Right lobe of liver (tissue), 6 donors: Measurements from ENCODE around the gene PFDN4. TPM values are rescaled to one million over a fixed set of nuclear protein-coding genes. Genes with fewer than 3 reads are reported as not detected.
A peak's percentile ranks its signal among the peaks of the same experiment; 100 is the strongest.

Experiments used
- ATAC-seq, 4 donors: fragments of 200-7000 bp; cut with Tn5 transposase; one replicate each; pipeline ENCODE4 v1.9.1; 2020; ENCODE audit warnings: mild to moderate bottlenecking in 4 of 4, moderate library complexity in 4 of 4
- DNase-seq, 3 donors: peaks; one replicate each; pipeline ENCODE4 v3.0.0-alpha.2; 2020
- H3K27ac ChIP-seq, 3 donors: fragments of 200-600 bp; one replicate each; pipeline ENCODE4 v1.8.0; 2022
- H3K27me3 ChIP-seq, 2 donors: fragments of 200-600 bp; one replicate each; pipeline ENCODE4 v1.8.0; 2022
- H3K36me3 ChIP-seq, 4 donors: fragments of 200-600 bp; sonication (generic) in 1 of 4; one replicate each; pipeline versions ENCODE4 v1.5.1 to v1.8.0; 2017 to 2022; ENCODE audit warnings: control low read depth in 1 of 4
- H3K4me1 ChIP-seq, 4 donors: fragments of 200-600 bp; sonication (generic) in 1 of 4; one replicate each; pipeline versions ENCODE4 v1.5.1 to v1.8.0; 2017 to 2022; ENCODE audit warnings: control low read depth in 1 of 4
- H3K4me3 ChIP-seq, 3 donors: fragments of 200-600 bp; one replicate each; pipeline ENCODE4 v1.8.0; 2022
- H3K9me3 ChIP-seq, 4 donors: fragments of 200-600 bp; sonication (generic) in 1 of 4; one replicate each; pipeline versions ENCODE4 v1.5.1 to v1.8.0; 2017 to 2022; ENCODE audit warnings: control low read depth in 1 of 4
- CTCF ChIP-seq, 4 donors: fragments of 200-600 bp in 3 of 4; fragments of 450-650 bp in 1 of 4; IDR thresholded peaks; one replicate each; pipeline versions ENCODE4 v1.5.1 to v1.8.0; 2016 to 2022; ENCODE audit warnings: antibody characterized with exemption in 4 of 4, mild to moderate bottlenecking in 2 of 4
- POLR2A ChIP-seq: fragments of 450-650 bp; IDR thresholded peaks from one replicate; pipeline ENCODE4 v1.6.1; 2017; ENCODE audit warnings: antibody characterized with exemption, mild to moderate bottlenecking
- WGBS: methylation state at CpG from one replicate; pipeline ENCODE4 v1.1.6; 2018; ENCODE audit warnings: low coverage, low lambda C conversion rate; ENCODE audit not compliant: insufficient coverage; ENCODE audit errors: missing lambda C conversion rate; 5-methylcytosine and 5-hydroxymethylcytosine counted together
- intact Hi-C, 2 donors: fragments of 100-400 bp; cut with DNase I; formaldehyde crosslinking; loops; one replicate each; pipeline versions ENCODE4 v1.11.2 to v1.14.1; 2022
- long read RNA-seq: library from polyadenylated mRNA; unstranded; transcript quantifications from one replicate; pipeline ENCODE4 v2.0.0, GENCODE V29; 2019
- total RNA-seq, 6 experiments: library from RNA; depleted of rRNA in 2 of 6; stranded (reverse); fragments of >200 nt in 2 of 6; fragmentation: NEBNext Ultra II Directional in 3 of 6; extraction: Animal tissue kit (Norgen Biotek cat#: 25700) in 3 of 6; gene quantifications; one replicate each; pipeline versions ENCODE4 v1.1.0 to v1.2.4, GENCODE V29; 2016 to 2023
- donor health status: DM: no; HTN: yes; CAD: no.
- donor health status: DM: no; HTN: no; CAD: no.
- donor health status: DM: no; HTN: no; CAD: no.
- donor health status: DM: no; HTN: yes; CAD: no.
- donor health status: DM: no; HTN: yes; CAD: no.

The PFDN4 gene
- total RNA-seq: 10 to 100 TPM in 2 of 6 experiments, 1 to 10 TPM in 4; 4.2 to 50.9 (median 7.9) TPM
- long read RNA-seq, transcript PFDN4-201 (4 exons, 1,462 nt): major isoform, 6 of 7 reads
- long read RNA-seq, partial matches to known transcripts: 1 of 7 reads
- long read RNA-seq, other reads (novel, unspliced or antisense): 0 of 7 reads

GRCh38 chr20:54207743-54208547, at the start of gene PFDN4:
Gene PFDN4, plus strand, starts transcription at chr20:54208087. Its CDS starts 14 bp downstream, at chr20:54208101.
- intact Hi-C loops: no loop called here
- H3K27ac ChIP-seq: peak within 1 kb of the TSS; percentile 99
- peaks cover 0 to 14% (median 5%) of the 10 kb centered on the region in 4 donors for H3K4me1 ChIP-seq
- H3K9me3 ChIP-seq: no peaks in the 10 kb centered on the region
- ATAC-seq (peak; percentile 96 to 98 (median 97)), DNase-seq (peak; percentile 82 to 86 (median 83))
- TF ChIP-seq CTCF (IDR thresholded peaks at IDR 0.05) (peak; percentile 67 to 93 (median 88)), POLR2A (peak; percentile 48)
- H3K4me3 ChIP-seq: peak within 1 kb of the TSS; percentile 79 to 97 (median 86)
- H3K36me3 ChIP-seq: no peaks in the 10 kb centered on the region
- under 1% methylated on average over 17 of the region's 76 CpGs for WGBS
- no peaks in the 10 kb centered on the region for H3K27me3 ChIP-seq

GRCh38 chr20:54158226-54158625, 49.7 kb upstream of the PFDN4 start:
- H3K27ac ChIP-seq: no peak overlapping the region
- H3K36me3 ChIP-seq: no peaks in the 10 kb centered on the region
- peaks cover 0 to 4% (median under 1%) of the 10 kb centered on the region in 4 donors for H3K4me1 ChIP-seq
- H3K27me3 ChIP-seq: no peaks in the 10 kb centered on the region
- H3K4me3 ChIP-seq: no peak overlapping the region
- WGBS: 84% methylated on average over 3 of the region's 3 CpGs
- intact Hi-C loops: no loop called here
- H3K9me3 ChIP-seq: no peaks in the 10 kb centered on the region
- ATAC-seq (no peak), DNase-seq (no peak)
- TF ChIP-seq CTCF (IDR thresholded peaks at IDR 0.05): no peak
- TF ChIP-seq POLR2A: no peak

GRCh38 chr20:54158856-54159418, 49.0 kb upstream of the PFDN4 start:
- H3K27ac ChIP-seq: no peak overlapping the region
- TF ChIP-seq CTCF (IDR thresholded peaks at IDR 0.05) (no peak), POLR2A (no peak)
- H3K4me1 ChIP-seq: no peaks in the 10 kb centered on the region
- H3K4me3 ChIP-seq: no peak overlapping the region
- WGBS: 84% methylated on average over 8 of the region's 8 CpGs
- no peak for DNase-seq
- H3K36me3 ChIP-seq: no peaks in the 10 kb centered on the region
- ATAC-seq: no peak
- no peaks in the 10 kb centered on the region for H3K9me3 ChIP-seq
- H3K27me3 ChIP-seq: no peaks in the 10 kb centered on the region
- intact Hi-C loops: no loop called here

- WGBS: 78% methylated on average over 7 of the region's 7 CpGs
- intact Hi-C loops: no loop called here
- H3K36me3 ChIP-seq: no peaks in the 10 kb centered on the region
- ATAC-seq (no peak), DNase-seq (no peak)
- no peaks in the 10 kb centered on the region for H3K27me3 ChIP-seq
- H3K9me3 ChIP-seq: no peaks in the 10 kb centered on the region
- no peak overlapping the region for H3K4me3 ChIP-seq
- TF ChIP-seq CTCF (IDR thresholded peaks at IDR 0.05) (no peak), POLR2A (no peak)
- H3K27ac ChIP-seq: no peak overlapping the region
- H3K4me1 ChIP-seq: no peaks in the 10 kb centered on the region
Measured at GRCh38 chr20:54160065-54161007, 47.6 kb upstream of the PFDN4 start.
